GM18868 (cell line): ENCODE measurements around the gene RMND5B.
"Not testable (repeated sequence)": the region's sequence is repeated elsewhere in the genome, so short reads cannot be mapped to it uniquely, and the experiment has no call there.

Source experiments
- ATAC-seq: cut with Tn5 transposase; IDR thresholded peaks from one replicate; pipeline ENCODE4 v1.9.1; 2021; ENCODE audit warnings: mild to moderate bottlenecking, moderate library complexity; ENCODE audit not compliant: unreplicated experiment

The RMND5B gene, protein sequence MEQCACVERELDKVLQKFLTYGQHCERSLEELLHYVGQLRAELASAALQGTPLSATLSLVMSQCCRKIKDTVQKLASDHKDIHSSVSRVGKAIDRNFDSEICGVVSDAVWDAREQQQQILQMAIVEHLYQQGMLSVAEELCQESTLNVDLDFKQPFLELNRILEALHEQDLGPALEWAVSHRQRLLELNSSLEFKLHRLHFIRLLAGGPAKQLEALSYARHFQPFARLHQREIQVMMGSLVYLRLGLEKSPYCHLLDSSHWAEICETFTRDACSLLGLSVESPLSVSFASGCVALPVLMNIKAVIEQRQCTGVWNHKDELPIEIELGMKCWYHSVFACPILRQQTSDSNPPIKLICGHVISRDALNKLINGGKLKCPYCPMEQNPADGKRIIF

GRCh38 chr5:178130576-178131445 is at the start of gene RMND5B:
Gene RMND5B, plus strand, starts transcription at chr5:178131014. Its CDS starts 7,106 bp downstream, at chr5:178138120.
- peak; percentile 89 for ATAC-seq

GRCh38 chr5:178081571-178082243 is 49.1 kb upstream of the RMND5B start:
- ATAC-seq, result no peak

- ATAC-seq, result no peak
These were observed 46.9 kb upstream of the RMND5B start for GRCh38 chr5:178083922-178084321.

DNA sequence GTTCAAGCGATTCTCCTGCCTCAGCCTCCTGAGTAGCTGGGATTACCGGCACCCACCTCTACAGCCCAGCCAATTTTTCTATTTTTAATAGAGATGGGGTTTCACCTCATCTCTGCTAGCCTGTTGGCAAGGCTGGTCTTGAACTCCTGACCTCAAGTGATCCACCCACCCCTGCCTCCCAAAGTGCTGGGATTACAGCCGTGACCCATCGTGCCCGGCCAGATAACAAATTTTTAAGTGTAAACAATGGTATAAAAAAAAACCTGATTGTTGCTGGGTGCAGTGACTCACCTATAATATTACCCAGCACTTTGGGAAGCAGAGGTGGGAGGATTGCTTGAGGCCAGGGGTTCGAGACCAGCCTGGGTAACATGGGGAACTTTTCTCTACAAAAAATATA is 45.5 kb upstream of the RMND5B start:
- no peak for ATAC-seq

- no peak for ATAC-seq
These were observed 44.5 kb upstream of the RMND5B start for GRCh38 chr5:178086266-178086665.

- not testable (repeated sequence) for ATAC-seq
These were observed 43.6 kb upstream of the RMND5B start for GRCh38 chr5:178087199-178087598.

- peak; percentile 60 for ATAC-seq
These were observed 40.0 kb upstream of the RMND5B start for GRCh38 chr5:178090856-178091255.

DNA sequence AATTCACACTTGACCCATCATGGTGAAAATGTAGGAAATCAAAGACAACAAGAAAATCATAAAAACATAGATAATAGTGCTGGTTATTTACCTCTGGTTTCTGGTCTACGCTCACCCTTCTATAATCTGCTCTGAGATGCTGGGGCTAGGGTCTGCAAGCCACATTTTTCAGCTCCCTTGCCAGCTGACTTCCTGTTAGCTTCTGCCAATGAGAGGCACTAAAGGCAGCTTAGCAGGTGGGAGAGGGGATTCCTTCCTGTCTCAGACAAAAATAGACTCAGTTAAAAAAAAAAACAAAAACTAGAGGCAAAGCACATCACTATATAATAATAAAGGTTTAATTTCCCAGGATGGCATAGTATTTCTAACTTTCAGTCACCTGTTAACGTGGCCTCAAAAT is 37.7 kb upstream of the RMND5B start:
- ATAC-seq, result no peak

DNA sequence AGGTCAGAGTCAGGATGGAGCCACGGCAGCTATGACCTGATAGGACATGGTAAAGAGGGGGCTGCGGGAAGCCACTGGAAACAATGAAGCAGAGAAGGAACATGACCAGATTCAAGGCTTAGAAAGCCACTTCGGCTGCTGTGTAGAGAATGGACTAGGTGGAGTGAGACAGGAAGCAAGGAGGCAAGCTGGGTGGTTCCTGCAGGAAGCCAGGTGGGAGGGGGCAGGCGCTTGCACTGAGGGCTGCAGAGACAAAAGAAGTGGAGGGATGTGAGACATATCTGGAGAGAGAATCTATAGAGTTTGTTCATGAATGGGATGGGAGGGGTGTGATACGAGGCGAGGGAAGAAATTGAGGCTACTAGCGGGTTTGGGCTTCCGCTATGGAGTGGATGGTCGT is 36.5 kb upstream of the RMND5B start:
- no peak for ATAC-seq

DNA sequence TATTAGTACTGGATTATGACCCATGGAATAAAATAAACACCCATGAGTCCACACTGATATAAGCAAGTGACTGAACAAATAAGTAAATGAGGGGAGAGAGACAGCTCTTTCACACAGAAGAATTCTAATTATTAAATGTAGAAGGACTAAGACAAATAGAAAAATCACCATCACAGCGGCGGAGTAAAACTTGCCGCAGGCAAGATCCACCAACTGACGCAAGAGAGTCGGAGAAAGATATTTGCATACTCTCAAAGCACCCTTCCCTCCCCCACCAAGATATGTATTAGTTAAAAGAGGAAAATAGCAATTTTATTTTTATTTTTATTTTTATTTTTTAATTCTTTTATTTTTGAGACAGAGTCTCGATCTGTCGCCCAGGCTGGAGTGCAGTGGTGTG is 32.1 kb upstream of the RMND5B start:
- ATAC-seq, result no peak

- ATAC-seq, result no peak
These were observed 27.2 kb upstream of the RMND5B start for GRCh38 chr5:178103612-178104011.

DNA sequence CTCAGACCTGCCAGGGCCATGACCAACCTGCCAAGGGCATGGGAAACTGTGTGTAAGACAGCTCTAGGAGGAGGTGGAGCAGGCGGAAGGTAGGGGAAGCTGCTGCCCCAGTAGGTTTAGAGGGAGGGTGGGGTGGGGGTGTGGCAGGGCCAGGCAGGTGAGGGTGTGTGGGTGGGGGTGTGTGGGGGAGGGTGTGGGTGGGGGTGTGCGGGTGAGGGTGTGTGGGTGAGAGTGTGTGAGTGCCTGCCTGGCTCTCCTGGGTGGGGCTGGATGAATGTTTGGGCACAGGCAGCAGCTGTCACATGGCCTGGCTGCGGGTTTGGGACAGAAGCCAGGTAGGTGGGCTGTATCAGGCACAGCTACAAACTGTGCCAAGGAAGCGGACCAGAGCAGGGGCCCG is 26.3 kb upstream of the RMND5B start:
- ATAC-seq, result no peak

DNA sequence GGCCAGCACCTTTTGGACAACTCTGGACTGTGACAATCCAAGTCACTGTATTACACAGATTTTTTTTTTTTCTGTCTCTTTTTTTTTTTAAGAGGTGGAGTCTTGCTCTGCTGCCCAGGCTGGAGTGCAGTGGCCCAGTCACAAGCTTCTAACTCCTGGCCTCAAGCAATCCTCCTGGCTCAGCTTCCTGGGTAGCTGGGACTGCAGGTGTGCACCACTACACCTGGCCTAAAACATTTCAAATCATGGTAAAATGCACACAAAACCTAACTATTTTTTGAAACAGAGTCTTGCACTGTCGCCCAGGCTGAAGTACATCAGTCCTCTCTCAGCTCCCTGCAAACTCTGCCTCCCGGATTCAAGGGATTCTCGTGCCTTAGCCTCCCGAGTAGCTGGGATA is 24.7 kb upstream of the RMND5B start:
- no peak for ATAC-seq

- ATAC-seq, result peak; percentile 76
These were observed 24.1 kb upstream of the RMND5B start for GRCh38 chr5:178106556-178107239.

DNA sequence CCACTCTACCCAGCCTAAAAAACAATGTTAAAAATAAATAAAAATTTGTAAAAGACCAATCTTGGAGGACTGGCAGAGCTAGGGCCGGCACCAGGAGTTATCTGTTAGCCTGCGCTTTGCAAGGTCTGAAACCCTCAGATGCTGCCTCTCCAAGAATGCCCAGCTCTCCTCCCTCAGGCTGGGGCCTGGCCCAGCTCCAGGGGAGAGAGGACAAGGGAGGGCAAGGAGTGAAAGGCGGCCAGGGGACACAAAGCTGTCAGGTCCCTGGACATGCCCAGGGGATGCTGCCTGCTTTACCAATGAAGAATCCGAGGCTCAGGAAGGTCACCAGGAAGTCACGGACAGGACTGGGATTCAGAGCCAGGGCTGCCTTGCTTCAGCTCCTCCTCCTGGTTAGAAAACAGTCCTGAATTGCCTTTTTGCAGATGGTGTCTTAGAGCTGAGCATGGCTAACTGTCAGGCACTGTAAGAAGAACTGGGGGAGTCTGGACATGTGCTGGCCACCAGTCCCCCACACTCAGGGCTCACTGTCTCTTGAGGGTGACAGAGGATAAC is 23.0 kb upstream of the RMND5B start:
- no peak for ATAC-seq

- no peak for ATAC-seq
These were observed 22.4 kb upstream of the RMND5B start for GRCh38 chr5:178108446-178108845.

GRCh38 chr5:178108966-178109365 is 21.8 kb upstream of the RMND5B start:
- ATAC-seq, result no peak

DNA sequence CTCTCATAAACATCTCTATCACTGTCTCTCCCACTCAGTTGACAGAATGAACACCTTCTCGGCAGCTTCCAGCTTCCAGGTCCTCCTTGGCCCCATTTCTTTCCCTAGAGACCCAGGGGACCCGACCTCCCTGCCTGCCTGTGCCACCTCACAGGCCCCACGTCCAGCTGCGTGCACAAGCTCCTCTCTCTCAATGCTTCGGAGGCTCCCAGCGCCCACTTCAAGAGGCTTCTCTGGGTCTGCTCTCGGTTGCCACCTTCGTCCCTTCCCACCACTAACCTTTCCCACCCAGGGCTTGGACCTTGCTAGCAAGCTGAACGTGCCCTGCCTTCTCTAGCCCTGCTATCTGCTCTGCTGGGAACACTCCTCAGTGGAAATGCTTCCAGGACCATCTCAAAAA is 20.3 kb upstream of the RMND5B start:
- ATAC-seq, result no peak

DNA sequence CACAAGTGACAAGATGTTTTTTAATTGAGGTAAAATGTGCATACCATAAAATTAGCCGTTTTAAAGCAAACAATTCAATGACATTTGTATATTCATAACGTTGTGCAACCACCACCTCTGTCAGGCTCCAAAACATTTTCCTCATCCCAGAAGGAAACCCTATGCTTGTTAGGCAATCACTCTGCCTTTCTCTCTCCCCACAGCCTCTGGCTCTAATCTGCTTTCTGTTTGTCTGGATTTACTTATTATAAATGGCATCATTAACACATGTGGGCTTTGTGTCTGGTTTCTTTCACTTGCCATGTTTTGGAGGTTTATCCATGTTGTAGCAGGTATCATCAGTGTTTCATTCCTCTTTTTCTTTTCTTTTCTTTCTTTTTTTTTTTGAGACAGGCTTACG is 18.9 kb upstream of the RMND5B start:
- ATAC-seq, result no peak

GRCh38 chr5:178112545-178112944 is 18.3 kb upstream of the RMND5B start:
- no peak for ATAC-seq
